K562 (cell line): Measurements from ENCODE around the gene PCBD1. TPM values are rescaled to one million over a fixed set of nuclear protein-coding genes. Genes with fewer than 3 reads are reported as not detected.

Experiments used
- ATAC-seq: fragments of 200-7000 bp; cut with Tn5 transposase; 3 replicates; pipeline ENCODE4 v1.9.1; 2020; ENCODE audit warnings: moderate library complexity
- BruUV-seq: library from RNA; stranded (reverse); fragments of 400-500 nt; replicated peaks from 2 replicates; lab custom pipeline; 2021; lab: Mats Ljungman, UMichigan
- CTCF ChIA-PET: fragments of 300-600 bp; formaldehyde crosslinking; extraction: SDS; loops from one replicate; lab custom pipeline; 2021; ENCODE audit warnings: low intra/inter-chr PET ratio; lab: Yijun Ruan, JAX
- POLR2A ChIA-PET: fragments of 300-600, 350-650 bp; sonication (Branson Sonifier 250); formaldehyde crosslinking; extraction: SDS; loops from one replicate; lab custom pipeline; 2021; ENCODE audit warnings: antibody characterized with exemption, inconsistent platforms; lab: Yijun Ruan, JAX
- DNase-seq, 4 experiments: peaks; one replicate each; pipeline versions ENCODE4 v3.0.0 to v3.0.0-alpha.2; 2011 to 2018; ENCODE audit warnings: low spot score in 3 of 4, mixed read lengths in 3 of 4; ENCODE audit errors: extremely low read depth in 1 of 4
- FAIRE-seq: peaks from 2 replicates; lab custom pipeline; 2011; peaks lifted over from hg19 to GRCh38; lab: Jason Lieb, UNC
- H2AFZ ChIP-seq: 2 replicates; pipeline ENCODE4 v1.6.0; 2011; ENCODE audit warnings: low read depth, low read length, control low read depth, inconsistent platforms
- H3K27ac ChIP-seq: fragments of 200-600 bp; 3 replicates; pipeline ENCODE4 v1.8.0; 2011; ENCODE audit warnings: low read depth, mild to moderate bottlenecking, control low read depth, inconsistent platforms, low read length, moderate library complexity, mixed read lengths; ENCODE audit errors: extremely low read depth
- H3K27me3 ChIP-seq, 2 experiments: fragments of 300-600 bp in 1 of 2; 2 replicates in 1 of 2; 3 replicates in 1 of 2; pipeline versions ENCODE4 v1.6.0 to v1.8.0; 2011; ENCODE audit warnings: inconsistent platforms in 2 of 2, low read length in 2 of 2, mild to moderate bottlenecking in 1 of 2, mixed read lengths in 1 of 2, moderate library complexity in 1 of 2; ENCODE audit not compliant: control insufficient read depth in 2 of 2, insufficient read depth in 2 of 2
- H3K36me3 ChIP-seq: fragments of 300-600 bp; 3 replicates; pipeline ENCODE4 v1.8.0; 2011; ENCODE audit warnings: mild to moderate bottlenecking, low read length, inconsistent platforms; ENCODE audit not compliant: control insufficient read depth, insufficient read depth
- H3K4me1 ChIP-seq, 2 experiments: fragments of 200-600 bp in 1 of 2; replicated peaks in 1 of 2; 2 replicates in 1 of 2; 3 replicates in 1 of 2; pipeline versions ENCODE4 v1.5.1 to v1.8.0; 2011; ENCODE audit warnings: inconsistent platforms in 2 of 2, low read length in 2 of 2, mild to moderate bottlenecking in 1 of 2, mixed read lengths in 1 of 2, moderate library complexity in 1 of 2; ENCODE audit not compliant: control insufficient read depth in 2 of 2, insufficient read depth in 2 of 2
- H3K4me2 ChIP-seq: 2 replicates; pipeline ENCODE4 v1.6.1; 2011; ENCODE audit warnings: low read length, control low read depth, inconsistent platforms, mixed read lengths; ENCODE audit not compliant: insufficient read depth
- H3K4me3 ChIP-seq: fragments of 200-600 bp; sonication (generic), shearing (Covaris generic); 2 replicates; pipeline ENCODE4 v1.5.1; 2016; ENCODE audit warnings: control low read depth, inconsistent platforms
- H3K79me2 ChIP-seq: fragments of 200-600 bp; 3 replicates; pipeline ENCODE4 v1.8.0; 2011; ENCODE audit warnings: low read length, inconsistent platforms; ENCODE audit not compliant: control insufficient read depth, insufficient read depth
- H3K9ac ChIP-seq, 2 experiments: 2 replicates each; pipeline versions ENCODE4 v1.6.0 to v1.6.1; 2011; ENCODE audit warnings: low read depth in 2 of 2, low read length in 2 of 2, control low read depth in 1 of 2, inconsistent platforms in 1 of 2, mild to moderate bottlenecking in 1 of 2, mixed read lengths in 1 of 2; ENCODE audit not compliant: insufficient read depth in 1 of 2
- H3K9me1 ChIP-seq: one replicate; pipeline ENCODE4 v1.6.0; 2011; ENCODE audit warnings: inconsistent platforms, mild to moderate bottlenecking, low read length, moderate library complexity; ENCODE audit not compliant: control insufficient read depth, insufficient read depth
- H3K9me3 ChIP-seq: replicated peaks from 2 replicates; pipeline ENCODE4 v1.5.1; 2011; ENCODE audit warnings: low read depth, low read length, inconsistent platforms; ENCODE audit not compliant: control insufficient read depth, insufficient read depth
- H4K20me1 ChIP-seq: replicated peaks from 2 replicates; pipeline ENCODE4 v1.6.1; 2011; ENCODE audit warnings: low read length, inconsistent platforms, mixed read lengths; ENCODE audit not compliant: control insufficient read depth, insufficient read depth
- BCOR ChIP-seq: fragments of 450-650 bp; IDR thresholded peaks from 2 replicates; pipeline ENCODE4 v1.6.1; 2016
- BRD9 ChIP-seq: fragments of 450-650 bp; IDR thresholded peaks from 2 replicates; pipeline ENCODE4 v1.6.1; 2018; ENCODE audit warnings: low read depth; ENCODE audit not compliant: partially characterized antibody
- RBM25 ChIP-seq: fragments of 200-400 bp; formaldehyde crosslinking; IDR thresholded peaks from 2 replicates; pipeline ENCODE4 v1.6.1; 2018; ENCODE audit warnings: low read length, low read depth, moderate library complexity; ENCODE audit not compliant: severe bottlenecking
- SMARCA5 ChIP-seq: fragments of 450-650 bp; IDR thresholded peaks from 2 replicates; pipeline ENCODE4 v1.6.1; 2016
- STAT5A ChIP-seq: IDR thresholded peaks from 2 replicates; pipeline ENCODE4 v1.6.1; 2012; ENCODE audit warnings: low read length, inconsistent platforms, borderline replicate concordance
- ZBED1 ChIP-seq: IDR thresholded peaks from 2 replicates; pipeline ENCODE4 v1.6.1; 2014
- ZNF263 ChIP-seq: sonication (generic); formaldehyde crosslinking; IDR thresholded peaks from 2 replicates; pipeline ENCODE4 v1.8.0; 2022; ENCODE audit warnings: mild to moderate bottlenecking, missing genetic modification reagents, borderline replicate concordance
- WGBS: fragments of 100-300 bp; shearing (Covaris generic); methylation state at CpG from one replicate; pipeline ENCODE4 v1.1.6; 2016; ENCODE audit warnings: low coverage, mixed read lengths; ENCODE audit not compliant: insufficient coverage; ENCODE audit errors: missing lambda C conversion rate; 5-methylcytosine and 5-hydroxymethylcytosine counted together
- in situ Hi-C: fragments of 300-500 bp; cut with MboI; formaldehyde crosslinking; loops from 4 replicates; pipeline ENCODE4 v1.15.0; 2018; ENCODE audit warnings: inconsistent platforms, mixed read lengths
- intact Hi-C: fragments of 100-400 bp; cut with micrococcal nuclease; formaldehyde crosslinking; loops from 2 replicates; pipeline ENCODE4 v1.14.2; 2022
- polyA plus RNA-seq, 8 experiments: library from polyadenylated mRNA; depleted of rRNA in 4 of 8; stranded (reverse) in 5 of 8; unstranded in 3 of 8; fragments of >200 nt; fragmentation: Nextera tagmentation in 2 of 8; fragmentation: Illumina TruSeq in 1 of 8; extraction: Ambion mirVana in 2 of 8; extraction: Trizol in 1 of 8; gene quantifications; 2 replicates each; pipeline versions ENCODE4 v1.2.1 to v1.2.3, GENCODE V29; 2011 to 2014; ENCODE audit warnings: inconsistent platforms in 1 of 8, missing spikeins in 1 of 8
- total RNA-seq, 7 experiments: library from RNA; depleted of rRNA in 6 of 7; stranded (reverse); fragments of >200 nt in 6 of 7; fragmentation: Illumina TruSeq in 2 of 7; extraction: Trizol in 2 of 7; gene quantifications; 2 replicates each; pipeline versions ENCODE4 v1.2.1 to v1.2.3, GENCODE V29; 2011 to 2021; ENCODE audit warnings: low replicate concordance in 1 of 7
- TF ChIP-seq, protein P1 (sequence below): sonication (generic); formaldehyde crosslinking; IDR thresholded peaks from 2 replicates; pipeline ENCODE4 v1.8.1; 2023; ENCODE audit warnings: mild to moderate bottlenecking, missing genetic modification reagents
- TF ChIP-seq, protein P2 (sequence below): fragments of 450-650 bp; IDR thresholded peaks from 2 replicates; pipeline ENCODE4 v1.6.1; 2017; ENCODE audit warnings: antibody characterized with exemption, mild to moderate bottlenecking
- TF ChIP-seq, protein P3 (sequence below): fragments of 250-450 bp; sonication (Bioruptor Pico); IDR thresholded peaks from 2 replicates; pipeline ENCODE4 v1.4.0; 2020; ENCODE audit warnings: mild to moderate bottlenecking, moderate library complexity, borderline replicate concordance

Gene PCBD1
- total and polyA plus RNA-seq, 9 of the 15 experiments (the other 6 are each of a cell fraction or from before 2014, with no cell fraction given) = 14.6 to 109 (median 57.0) TPM

DNA sequence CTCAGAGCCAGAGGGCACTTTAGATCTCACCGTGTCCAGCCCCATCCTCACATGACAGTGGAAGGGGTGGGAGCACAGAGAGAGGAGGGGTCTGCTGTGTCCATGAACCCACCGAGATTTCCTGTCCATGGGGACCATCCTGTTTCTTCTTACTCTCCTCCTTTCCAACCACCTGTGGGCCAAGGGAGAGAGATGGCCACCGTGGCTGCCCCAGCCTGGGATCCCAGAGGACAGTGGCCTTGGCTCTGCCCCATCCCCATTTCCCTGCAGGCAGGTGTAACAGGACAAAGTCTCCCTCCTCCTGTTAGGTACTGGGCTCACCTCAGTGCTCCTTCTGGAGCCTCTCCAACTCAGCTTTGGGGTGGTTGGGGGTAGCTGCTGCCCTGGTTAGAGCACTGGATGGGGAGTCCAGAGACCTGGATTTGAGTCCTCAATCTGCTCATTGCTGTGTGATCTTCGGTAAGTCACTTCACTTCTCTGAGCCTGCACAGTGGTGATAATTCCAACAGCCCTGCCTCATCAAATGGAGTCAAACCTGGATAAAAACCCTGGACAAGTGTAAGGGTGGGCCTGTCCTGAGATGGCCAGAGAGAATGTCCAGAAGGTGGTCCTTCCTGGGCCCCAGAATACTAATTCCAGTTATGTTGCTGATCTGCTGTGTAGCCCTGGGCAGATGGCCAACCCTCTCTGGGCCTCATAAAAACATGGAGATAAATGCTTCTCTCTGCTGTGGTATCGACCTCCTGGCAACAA is 17.8 kb upstream of the PCBD1 start:
- 0% methylated on average over 5 of the region's 5 CpGs for WGBS
- H3K27me3 ChIP-seq = peaks cover 41 to 75% of the 10 kb centered on the region in 2 experiments
- H2AFZ ChIP-seq = no peak overlapping the region
- in situ Hi-C loops (no loop called here), intact Hi-C loops (no loop called here)
- BruUV-seq = no TSS peak
- ATAC-seq (no peak), DNase-seq (no peak), FAIRE-seq (no peak)
- peaks cover 0 to 5% of the 10 kb centered on the region in 2 experiments; a peak in 3 of 5 replicates for H3K4me1 ChIP-seq
- peaks cover 16% of the 10 kb centered on the region for H4K20me1 ChIP-seq
- no peak overlapping the region for H3K27ac ChIP-seq
- H3K9me1 ChIP-seq = no peaks in the 10 kb centered on the region
- no peaks in the 10 kb centered on the region for H3K79me2 ChIP-seq
- no peak overlapping the region for H3K9ac ChIP-seq
- POLR2A ChIA-PET = interaction anchor here (0.6 kb wide), 1 partner anchor 284 kb away, joined by 3 read pairs; no protein-coding TSS in a partner anchor
- no peak overlapping the region for H3K4me2 ChIP-seq
- CTCF ChIA-PET = no interaction called here
- H3K9me3 ChIP-seq = no peaks in the 10 kb centered on the region
- no peak overlapping the region for H3K4me3 ChIP-seq
- no peaks in the 10 kb centered on the region for H3K36me3 ChIP-seq
- TF ChIP-seq RBM25 (peak; percentile 87), SMARCA5 (peak; percentile 98), BRD9 (peak; percentile 100), ZBED1 (no peak), STAT5A (no peak), ZNF263 (CRISPR knock-in tag) (peak; percentile 70), BCOR (peak; percentile 89)
- TF ChIP-seq, protein P1, sequence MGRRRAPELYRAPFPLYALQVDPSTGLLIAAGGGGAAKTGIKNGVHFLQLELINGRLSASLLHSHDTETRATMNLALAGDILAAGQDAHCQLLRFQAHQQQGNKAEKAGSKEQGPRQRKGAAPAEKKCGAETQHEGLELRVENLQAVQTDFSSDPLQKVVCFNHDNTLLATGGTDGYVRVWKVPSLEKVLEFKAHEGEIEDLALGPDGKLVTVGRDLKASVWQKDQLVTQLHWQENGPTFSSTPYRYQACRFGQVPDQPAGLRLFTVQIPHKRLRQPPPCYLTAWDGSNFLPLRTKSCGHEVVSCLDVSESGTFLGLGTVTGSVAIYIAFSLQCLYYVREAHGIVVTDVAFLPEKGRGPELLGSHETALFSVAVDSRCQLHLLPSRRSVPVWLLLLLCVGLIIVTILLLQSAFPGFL (CRISPR knock-in tag) = no peak
- TF ChIP-seq, protein P2, sequence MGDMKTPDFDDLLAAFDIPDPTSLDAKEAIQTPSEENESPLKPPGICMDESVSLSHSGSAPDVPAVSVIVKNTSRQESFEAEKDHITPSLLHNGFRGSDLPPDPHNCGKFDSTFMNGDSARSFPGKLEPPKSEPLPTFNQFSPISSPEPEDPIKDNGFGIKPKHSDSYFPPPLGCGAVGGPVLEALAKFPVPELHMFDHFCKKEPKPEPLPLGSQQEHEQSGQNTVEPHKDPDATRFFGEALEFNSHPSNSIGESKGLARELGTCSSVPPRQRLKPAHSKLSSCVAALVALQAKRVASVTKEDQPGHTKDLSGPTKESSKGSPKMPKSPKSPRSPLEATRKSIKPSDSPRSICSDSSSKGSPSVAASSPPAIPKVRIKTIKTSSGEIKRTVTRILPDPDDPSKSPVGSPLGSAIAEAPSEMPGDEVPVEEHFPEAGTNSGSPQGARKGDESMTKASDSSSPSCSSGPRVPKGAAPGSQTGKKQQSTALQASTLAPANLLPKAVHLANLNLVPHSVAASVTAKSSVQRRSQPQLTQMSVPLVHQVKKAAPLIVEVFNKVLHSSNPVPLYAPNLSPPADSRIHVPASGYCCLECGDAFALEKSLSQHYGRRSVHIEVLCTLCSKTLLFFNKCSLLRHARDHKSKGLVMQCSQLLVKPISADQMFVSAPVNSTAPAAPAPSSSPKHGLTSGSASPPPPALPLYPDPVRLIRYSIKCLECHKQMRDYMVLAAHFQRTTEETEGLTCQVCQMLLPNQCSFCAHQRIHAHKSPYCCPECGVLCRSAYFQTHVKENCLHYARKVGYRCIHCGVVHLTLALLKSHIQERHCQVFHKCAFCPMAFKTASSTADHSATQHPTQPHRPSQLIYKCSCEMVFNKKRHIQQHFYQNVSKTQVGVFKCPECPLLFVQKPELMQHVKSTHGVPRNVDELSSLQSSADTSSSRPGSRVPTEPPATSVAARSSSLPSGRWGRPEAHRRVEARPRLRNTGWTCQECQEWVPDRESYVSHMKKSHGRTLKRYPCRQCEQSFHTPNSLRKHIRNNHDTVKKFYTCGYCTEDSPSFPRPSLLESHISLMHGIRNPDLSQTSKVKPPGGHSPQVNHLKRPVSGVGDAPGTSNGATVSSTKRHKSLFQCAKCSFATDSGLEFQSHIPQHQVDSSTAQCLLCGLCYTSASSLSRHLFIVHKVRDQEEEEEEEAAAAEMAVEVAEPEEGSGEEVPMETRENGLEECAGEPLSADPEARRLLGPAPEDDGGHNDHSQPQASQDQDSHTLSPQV = no peak
- TF ChIP-seq, protein P3, sequence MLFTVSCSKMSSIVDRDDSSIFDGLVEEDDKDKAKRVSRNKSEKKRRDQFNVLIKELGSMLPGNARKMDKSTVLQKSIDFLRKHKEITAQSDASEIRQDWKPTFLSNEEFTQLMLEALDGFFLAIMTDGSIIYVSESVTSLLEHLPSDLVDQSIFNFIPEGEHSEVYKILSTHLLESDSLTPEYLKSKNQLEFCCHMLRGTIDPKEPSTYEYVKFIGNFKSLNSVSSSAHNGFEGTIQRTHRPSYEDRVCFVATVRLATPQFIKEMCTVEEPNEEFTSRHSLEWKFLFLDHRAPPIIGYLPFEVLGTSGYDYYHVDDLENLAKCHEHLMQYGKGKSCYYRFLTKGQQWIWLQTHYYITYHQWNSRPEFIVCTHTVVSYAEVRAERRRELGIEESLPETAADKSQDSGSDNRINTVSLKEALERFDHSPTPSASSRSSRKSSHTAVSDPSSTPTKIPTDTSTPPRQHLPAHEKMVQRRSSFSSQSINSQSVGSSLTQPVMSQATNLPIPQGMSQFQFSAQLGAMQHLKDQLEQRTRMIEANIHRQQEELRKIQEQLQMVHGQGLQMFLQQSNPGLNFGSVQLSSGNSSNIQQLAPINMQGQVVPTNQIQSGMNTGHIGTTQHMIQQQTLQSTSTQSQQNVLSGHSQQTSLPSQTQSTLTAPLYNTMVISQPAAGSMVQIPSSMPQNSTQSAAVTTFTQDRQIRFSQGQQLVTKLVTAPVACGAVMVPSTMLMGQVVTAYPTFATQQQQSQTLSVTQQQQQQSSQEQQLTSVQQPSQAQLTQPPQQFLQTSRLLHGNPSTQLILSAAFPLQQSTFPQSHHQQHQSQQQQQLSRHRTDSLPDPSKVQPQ = no peak
